Endothelial cell of umbilical vein (primary cell): ENCODE measurements around the gene GALNT11. TPM values are rescaled to one million over a fixed set of nuclear protein-coding genes. Genes with fewer than 3 reads are reported as not detected.

Experiments
- BruUV-seq: library from RNA; stranded (reverse); fragments of 400-500 nt; replicated peaks from 2 replicates; lab custom pipeline; 2021; lab: Mats Ljungman, UMichigan
- CTCF ChIA-PET: fragments of 300-600, 350-600 bp; sonication (Branson Sonifier 250); formaldehyde crosslinking; loops from one replicate; lab custom pipeline; 2021; ENCODE audit warnings: antibody characterized with exemption, inconsistent platforms; lab: Charles Lee
- POLR2A ChIA-PET: fragments of 300-600, 350-600 bp; sonication (Branson Sonifier 250); formaldehyde crosslinking; loops from one replicate; lab custom pipeline; 2021; ENCODE audit warnings: antibody characterized with exemption, inconsistent platforms; lab: Charles Lee
- DNase-seq: peaks from one replicate; pipeline ENCODE4 v3.0.0-alpha.2; 2011; ENCODE audit warnings: low read depth, low spot score
- FAIRE-seq: peaks from 2 replicates; lab custom pipeline; 2011; peaks lifted over from hg19 to GRCh38; lab: Jason Lieb, UNC
- H2AFZ ChIP-seq: 2 replicates; pipeline ENCODE4 v1.6.0; 2012; ENCODE audit warnings: low read depth, low read length, control low read depth, inconsistent platforms
- H3K27ac ChIP-seq: 2 replicates; pipeline ENCODE4 v1.5.1; 2011; ENCODE audit warnings: low read depth, mild to moderate bottlenecking, control low read depth, low read length, moderate library complexity; ENCODE audit not compliant: insufficient read depth
- H3K27me3 ChIP-seq, 2 experiments: 2 replicates each; pipeline versions ENCODE4 v1.6.0 to v1.6.1; 2011; ENCODE audit warnings: low read length in 2 of 2, mixed read lengths in 1 of 2; ENCODE audit not compliant: control insufficient read depth in 2 of 2, insufficient read depth in 2 of 2
- H3K36me3 ChIP-seq, 2 experiments: 2 replicates in 1 of 2; 3 replicates in 1 of 2; pipeline ENCODE4 v1.5.1; 2011; ENCODE audit warnings: low read length in 2 of 2, mild to moderate bottlenecking in 1 of 2, moderate library complexity in 1 of 2; ENCODE audit not compliant: control insufficient read depth in 2 of 2, insufficient read depth in 2 of 2; ENCODE audit errors: extremely low read depth in 1 of 2
- H3K4me1 ChIP-seq: 3 replicates; pipeline ENCODE4 v1.5.1; 2011; ENCODE audit warnings: mild to moderate bottlenecking, low read length; ENCODE audit not compliant: control insufficient read depth, insufficient read depth; ENCODE audit errors: extremely low read depth
- H3K4me2 ChIP-seq: 2 replicates; pipeline ENCODE4 v1.6.1; 2011; ENCODE audit warnings: low read length, control low read depth, mixed read lengths; ENCODE audit not compliant: insufficient read depth
- H3K4me3 ChIP-seq, 3 experiments: fragments of 200-600 bp in 1 of 3; sonication (generic), shearing (Covaris generic) in 1 of 3; replicated peaks in 1 of 3; 2 replicates each; pipeline ENCODE4 v1.5.1; 2011 to 2016; ENCODE audit warnings: control low read depth in 3 of 3, low read length in 3 of 3, mild to moderate bottlenecking in 2 of 3, inconsistent platforms in 1 of 3, low read depth in 1 of 3, moderate library complexity in 1 of 3; ENCODE audit not compliant: insufficient read depth in 1 of 3
- H3K79me2 ChIP-seq: 2 replicates; pipeline ENCODE4 v1.6.0; 2012; ENCODE audit warnings: low read length, inconsistent platforms; ENCODE audit not compliant: control insufficient read depth, insufficient read depth
- H3K9ac ChIP-seq: replicated peaks from 2 replicates; pipeline ENCODE3; 2011; ENCODE audit warnings: low read length, control low read depth; ENCODE audit not compliant: insufficient read depth; ENCODE audit errors: extremely low read depth
- H3K9me1 ChIP-seq: replicated peaks from 3 replicates; pipeline ENCODE4 v1.6.0; 2011; ENCODE audit warnings: mild to moderate bottlenecking, low read length; ENCODE audit not compliant: control insufficient read depth, insufficient read depth; ENCODE audit errors: extremely low read depth
- H3K9me3 ChIP-seq: replicated peaks from 2 replicates; pipeline ENCODE4 v1.5.1; 2012; ENCODE audit warnings: low read length, inconsistent platforms; ENCODE audit not compliant: control insufficient read depth, insufficient read depth
- H4K20me1 ChIP-seq: replicated peaks from 2 replicates; pipeline ENCODE3; 2011; ENCODE audit warnings: mild to moderate bottlenecking, low read length; ENCODE audit not compliant: control insufficient read depth, insufficient read depth; ENCODE audit errors: extremely low read depth
- EZH2 ChIP-seq: IDR thresholded peaks from 2 replicates; pipeline ENCODE4 v1.6.1; 2012; ENCODE audit warnings: borderline replicate concordance, low read depth, mild to moderate bottlenecking, moderate library complexity, low read length, inconsistent platforms; ENCODE audit not compliant: severe bottlenecking
- FOS ChIP-seq: IDR thresholded peaks from 2 replicates; pipeline ENCODE4 v1.6.1; 2011; ENCODE audit warnings: mild to moderate bottlenecking, low read length, moderate library complexity, borderline replicate concordance; ENCODE audit not compliant: insufficient read depth
- GATA2 ChIP-seq: IDR thresholded peaks from 2 replicates; pipeline ENCODE4 v1.7.0; 2011; ENCODE audit warnings: low read depth, mild to moderate bottlenecking, moderate library complexity, mixed read lengths, low read length; ENCODE audit not compliant: insufficient read length, insufficient read depth
- JUN ChIP-seq: IDR thresholded peaks from 2 replicates; pipeline ENCODE4 v1.6.1; 2011; ENCODE audit warnings: borderline replicate concordance, low read depth; ENCODE audit not compliant: insufficient read length, insufficient read depth
- MYC ChIP-seq: IDR thresholded peaks from one replicate; pipeline ENCODE4 v1.6.1; 2011; ENCODE audit warnings: mild to moderate bottlenecking, low read depth, low read length
- POLR2A ChIP-seq: IDR thresholded peaks from 2 replicates; pipeline ENCODE4 v1.6.1; 2012; ENCODE audit warnings: low read depth, mild to moderate bottlenecking, control low read depth, low read length
- POLR2AphosphoS5 ChIP-seq: IDR thresholded peaks from 2 replicates; pipeline ENCODE4 v1.6.1; 2012; ENCODE audit warnings: low read depth, mild to moderate bottlenecking, control low read depth, low read length, moderate library complexity; ENCODE audit not compliant: insufficient read depth
- dilution Hi-C: fragments of 300-500 bp; cut with MboI; formaldehyde crosslinking; loops from one replicate; pipeline ENCODE4 v1.15.0; 2019; ENCODE audit warnings: low sequenced_read_pairs; ENCODE audit not compliant: extremely low pct_ligation_motif_present
- intact Hi-C: fragments of 100-400 bp; cut with micrococcal nuclease; formaldehyde crosslinking; loops from one replicate; pipeline ENCODE4 v1.10.0; 2022
- polyA plus RNA-seq, 4 experiments: library from polyadenylated mRNA; depleted of rRNA in 3 of 4; stranded (reverse) in 3 of 4; unstranded in 1 of 4; fragments of >200 nt; gene quantifications; 2 replicates each; pipeline versions ENCODE4 v1.2.1 to v1.2.3, GENCODE V29; 2011 to 2012; ENCODE audit warnings: missing spikeins in 1 of 4
- total RNA-seq: library from RNA; stranded (reverse); gene quantifications from 2 replicates; pipeline ENCODE4 v1.2.3, GENCODE V29; 2021
- TF ChIP-seq, protein P1 (sequence below), 2 donors: IDR thresholded peaks; 1 replicate in 1 of 2; 2 replicates in 1 of 2; pipeline ENCODE4 v1.5.1; 2011; ENCODE audit warnings: low read length in 2 of 2, mild to moderate bottlenecking in 2 of 2, moderate library complexity in 2 of 2, control low read depth in 1 of 2, inconsistent platforms in 1 of 2, low read depth in 1 of 2; ENCODE audit not compliant: insufficient read depth in 1 of 2; ENCODE audit errors: extremely low read depth in 1 of 2
- TF ChIP-seq, protein P2 (sequence below): IDR thresholded peaks from 2 replicates; pipeline ENCODE4 v1.6.1; 2011; ENCODE audit not compliant: insufficient read depth, insufficient read length

GALNT11 gene
- total and polyA plus RNA-seq, 2 donors (not counting 3 experiments of a cell fraction or from before 2014, with no cell fraction given), result 27.7 to 36.5 TPM

DNA sequence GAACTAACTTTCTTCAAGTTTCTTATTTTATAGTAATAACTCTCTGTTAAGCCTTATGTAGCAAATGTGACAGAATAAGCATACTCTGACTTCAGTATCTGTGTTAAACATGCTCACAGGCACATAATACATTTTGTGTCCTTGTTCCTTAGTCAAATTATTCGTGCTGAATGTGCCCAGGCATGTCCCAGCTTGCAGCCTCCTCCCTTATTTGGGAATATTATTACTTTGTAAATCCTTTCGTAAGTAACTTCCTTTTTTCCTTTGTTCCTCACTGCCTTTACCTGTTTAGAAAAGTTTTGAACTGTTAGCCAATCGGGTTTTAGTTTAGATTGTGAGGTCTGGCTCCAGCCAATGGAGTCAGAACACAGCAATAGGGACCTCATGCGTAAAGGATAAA is 46.9 kb downstream of the GALNT11 start:
- intact Hi-C loops, result no loop called here
- FAIRE-seq (no peak), DNase-seq (no peak)
- ChIA-PET POLR2A (no interaction called here), CTCF (interaction anchor here (1.2 kb wide), 1 partner anchor 11 kb away, joined by 5 read pairs; no protein-coding TSS in a partner anchor)
- H3K79me2 ChIP-seq, result peaks cover 2% of the 10 kb centered on the region
- no peak overlapping the region for H3K9ac ChIP-seq
- dilution Hi-C loops, result no loop called here
- no peaks in the 10 kb centered on the region for H3K27me3 ChIP-seq
- H2AFZ ChIP-seq, result no peak overlapping the region
- TF ChIP-seq POLR2A (no peak), JUN (no peak), FOS (no peak), MYC (no peak), GATA2 (no peak), EZH2 (no peak), POLR2AphosphoS5 (no peak)
- TF ChIP-seq, protein P1, sequence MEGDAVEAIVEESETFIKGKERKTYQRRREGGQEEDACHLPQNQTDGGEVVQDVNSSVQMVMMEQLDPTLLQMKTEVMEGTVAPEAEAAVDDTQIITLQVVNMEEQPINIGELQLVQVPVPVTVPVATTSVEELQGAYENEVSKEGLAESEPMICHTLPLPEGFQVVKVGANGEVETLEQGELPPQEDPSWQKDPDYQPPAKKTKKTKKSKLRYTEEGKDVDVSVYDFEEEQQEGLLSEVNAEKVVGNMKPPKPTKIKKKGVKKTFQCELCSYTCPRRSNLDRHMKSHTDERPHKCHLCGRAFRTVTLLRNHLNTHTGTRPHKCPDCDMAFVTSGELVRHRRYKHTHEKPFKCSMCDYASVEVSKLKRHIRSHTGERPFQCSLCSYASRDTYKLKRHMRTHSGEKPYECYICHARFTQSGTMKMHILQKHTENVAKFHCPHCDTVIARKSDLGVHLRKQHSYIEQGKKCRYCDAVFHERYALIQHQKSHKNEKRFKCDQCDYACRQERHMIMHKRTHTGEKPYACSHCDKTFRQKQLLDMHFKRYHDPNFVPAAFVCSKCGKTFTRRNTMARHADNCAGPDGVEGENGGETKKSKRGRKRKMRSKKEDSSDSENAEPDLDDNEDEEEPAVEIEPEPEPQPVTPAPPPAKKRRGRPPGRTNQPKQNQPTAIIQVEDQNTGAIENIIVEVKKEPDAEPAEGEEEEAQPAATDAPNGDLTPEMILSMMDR (IDR thresholded peaks at IDR 0.05; ENCODE audit: extremely low read depth in 1 of 2, insufficient read depth in 1 of 2, low read depth in 1 of 2, low read length in 2 of 2), result no peak
- TF ChIP-seq, protein P2, sequence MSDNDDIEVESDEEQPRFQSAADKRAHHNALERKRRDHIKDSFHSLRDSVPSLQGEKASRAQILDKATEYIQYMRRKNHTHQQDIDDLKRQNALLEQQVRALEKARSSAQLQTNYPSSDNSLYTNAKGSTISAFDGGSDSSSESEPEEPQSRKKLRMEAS, result no peak
- no peaks in the 10 kb centered on the region for H3K9me1 ChIP-seq
- H3K9me3 ChIP-seq, result no peaks in the 10 kb centered on the region
- H3K36me3 ChIP-seq, result no peaks in the 10 kb centered on the region
- H3K27ac ChIP-seq, result no peak overlapping the region
- H3K4me3 ChIP-seq, result no peak overlapping the region
- H4K20me1 ChIP-seq, result no peaks in the 10 kb centered on the region
- no peak overlapping the region for H3K4me2 ChIP-seq
- no peaks in the 10 kb centered on the region for H3K4me1 ChIP-seq
- no TSS peak for BruUV-seq
